HG03575 (cell line): ENCODE results near the gene LRRC32.

ENCODE experiments used
- ATAC-seq: cut with Tn5 transposase; IDR thresholded peaks from one replicate; pipeline ENCODE4 v1.9.1; 2021; ENCODE audit not compliant: unreplicated experiment, insufficient number of reproducible peaks, low FRiP score; ENCODE audit errors: extremely low read depth

Gene LRRC32

DNA sequence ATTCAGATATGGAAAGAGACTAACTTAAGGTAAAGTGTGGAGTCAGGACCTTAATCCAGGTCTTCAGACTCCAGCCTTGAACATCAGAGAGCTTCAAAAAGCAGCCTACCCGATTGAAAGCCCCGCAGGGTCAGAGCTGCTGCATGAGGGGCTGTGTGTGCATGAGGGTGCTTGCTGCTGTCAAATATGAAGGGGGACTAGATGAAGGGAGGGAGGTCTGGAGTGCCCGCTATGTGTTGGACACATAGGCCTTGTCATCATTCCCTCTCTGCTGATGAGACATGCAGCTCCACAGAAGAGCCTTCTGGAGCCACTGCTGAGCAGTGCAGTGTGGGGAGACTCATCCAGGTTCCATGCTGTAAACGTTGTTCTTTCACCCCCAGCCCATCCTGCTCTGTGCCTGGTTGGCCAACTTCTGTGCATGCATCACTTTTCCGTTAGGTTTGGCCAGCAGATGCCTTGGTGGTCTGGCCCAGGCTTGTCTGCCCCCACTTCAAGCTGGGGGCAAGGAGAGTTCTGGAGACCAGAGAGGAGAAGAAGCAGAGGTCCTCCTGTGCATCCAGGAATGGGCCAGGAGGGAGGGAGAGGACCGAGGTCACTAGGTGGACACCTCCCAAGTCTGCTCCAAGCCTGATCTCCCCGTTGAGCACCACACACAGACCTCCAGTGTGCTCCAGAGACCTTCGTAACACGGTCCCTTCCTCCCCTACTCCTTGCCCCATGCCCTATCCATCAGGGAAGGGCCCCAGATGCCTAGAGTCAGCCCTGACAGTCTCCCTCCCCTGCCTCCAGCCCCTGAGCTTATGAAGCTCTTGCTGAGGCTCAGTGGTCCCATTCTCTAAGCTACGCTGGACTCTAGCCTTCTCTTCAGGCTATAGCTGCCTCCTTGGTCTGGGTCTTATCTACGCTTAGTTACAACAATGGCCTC lies 32.0 kb downstream of the LRRC32 start:
- ATAC-seq, result no peak

DNA sequence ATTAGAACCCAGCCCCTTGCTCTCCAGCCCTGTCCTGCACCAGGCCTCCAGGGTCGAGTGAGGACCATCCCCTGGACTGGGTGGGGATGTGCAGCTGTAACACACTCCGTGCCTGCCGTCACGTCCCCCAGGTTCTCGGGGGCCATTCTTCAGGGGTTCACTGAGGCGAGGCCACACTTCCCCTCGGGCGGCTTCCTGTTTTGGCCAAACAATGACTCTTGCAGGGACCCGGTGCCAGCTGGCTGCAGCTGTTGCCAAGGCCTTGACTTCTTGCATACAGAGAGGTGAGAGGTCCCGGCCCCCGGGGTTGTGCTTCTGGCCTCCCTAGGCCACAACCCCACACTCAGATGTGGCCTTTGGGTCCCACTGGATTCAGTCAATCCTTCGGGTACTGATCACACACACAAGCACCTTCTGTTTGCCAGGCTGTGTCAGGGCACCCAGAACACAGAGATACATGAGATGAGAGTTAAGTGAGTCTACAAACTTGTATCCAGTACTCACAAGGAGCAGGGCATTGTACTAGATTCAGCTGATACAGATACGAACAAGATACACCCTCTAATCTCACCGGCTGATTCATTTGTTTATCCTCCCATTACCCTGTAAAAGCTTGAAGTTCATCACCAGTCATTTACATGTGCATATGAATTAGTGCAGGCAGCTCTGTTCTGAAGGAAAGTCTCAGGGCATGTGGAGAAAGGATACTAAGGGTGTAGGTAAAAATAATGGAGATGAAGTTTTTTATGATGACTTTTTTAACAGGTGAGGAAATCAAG lies 32.9 kb downstream of the LRRC32 start:
- ATAC-seq, result peak; percentile 65

DNA sequence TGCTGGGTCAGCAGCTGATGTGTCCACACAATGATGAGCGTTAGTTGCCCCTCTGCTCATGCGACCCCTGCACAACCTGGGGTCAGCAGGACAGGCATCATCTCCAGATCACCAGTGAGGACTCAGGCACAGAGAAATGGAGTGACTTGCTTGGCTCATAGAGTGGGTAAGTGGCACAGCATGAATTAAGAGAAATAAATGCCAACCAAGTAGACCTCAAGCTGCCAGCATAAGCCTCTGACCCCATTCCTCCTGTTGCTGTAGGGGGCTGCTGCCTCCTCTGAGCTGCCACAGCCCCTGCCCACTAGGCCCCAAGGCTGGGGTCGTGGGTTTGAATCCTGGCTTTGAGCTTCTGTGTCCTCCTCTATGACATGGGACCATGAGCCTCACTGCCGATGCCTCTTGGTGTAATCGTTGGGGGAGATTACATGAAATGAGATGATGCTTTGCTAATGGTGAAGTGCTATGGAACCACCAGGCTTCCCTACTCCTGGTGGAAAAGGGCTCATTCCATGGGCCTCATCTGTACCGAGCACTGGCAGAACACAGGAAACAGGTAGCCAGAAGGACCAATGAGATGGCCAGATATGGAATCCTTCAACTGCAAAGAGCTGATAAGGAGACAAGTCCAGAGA lies 33.6 kb downstream of the LRRC32 start:
- no peak for ATAC-seq

- no peak for ATAC-seq
Measured at GRCh38 chr11:76635991-76636738, 34.4 kb downstream of the LRRC32 start.

DNA sequence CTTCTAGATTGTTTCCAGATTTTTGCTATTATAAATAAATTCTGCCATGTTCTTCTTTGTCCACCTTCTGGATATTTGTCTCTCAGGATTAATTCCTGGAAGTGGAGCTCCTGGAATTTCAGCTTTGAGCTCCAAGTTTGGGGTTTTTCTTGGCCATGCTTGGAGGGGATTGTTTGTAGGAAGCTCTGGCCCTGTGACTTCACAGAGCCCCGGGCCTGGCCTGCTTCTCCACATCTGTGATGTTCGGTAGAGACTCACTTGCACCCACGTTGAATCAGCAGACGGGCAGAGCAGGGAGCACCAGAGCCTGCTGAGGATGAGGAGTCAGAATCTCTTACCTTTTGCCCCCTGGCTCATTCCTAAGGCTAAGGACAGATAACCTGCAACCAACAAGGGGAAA lies 35.7 kb downstream of the LRRC32 start:
- ATAC-seq, result no peak

GRCh38 chr11:76632492-76632891 lies 38.1 kb downstream of the LRRC32 start:
- no peak for ATAC-seq

DNA sequence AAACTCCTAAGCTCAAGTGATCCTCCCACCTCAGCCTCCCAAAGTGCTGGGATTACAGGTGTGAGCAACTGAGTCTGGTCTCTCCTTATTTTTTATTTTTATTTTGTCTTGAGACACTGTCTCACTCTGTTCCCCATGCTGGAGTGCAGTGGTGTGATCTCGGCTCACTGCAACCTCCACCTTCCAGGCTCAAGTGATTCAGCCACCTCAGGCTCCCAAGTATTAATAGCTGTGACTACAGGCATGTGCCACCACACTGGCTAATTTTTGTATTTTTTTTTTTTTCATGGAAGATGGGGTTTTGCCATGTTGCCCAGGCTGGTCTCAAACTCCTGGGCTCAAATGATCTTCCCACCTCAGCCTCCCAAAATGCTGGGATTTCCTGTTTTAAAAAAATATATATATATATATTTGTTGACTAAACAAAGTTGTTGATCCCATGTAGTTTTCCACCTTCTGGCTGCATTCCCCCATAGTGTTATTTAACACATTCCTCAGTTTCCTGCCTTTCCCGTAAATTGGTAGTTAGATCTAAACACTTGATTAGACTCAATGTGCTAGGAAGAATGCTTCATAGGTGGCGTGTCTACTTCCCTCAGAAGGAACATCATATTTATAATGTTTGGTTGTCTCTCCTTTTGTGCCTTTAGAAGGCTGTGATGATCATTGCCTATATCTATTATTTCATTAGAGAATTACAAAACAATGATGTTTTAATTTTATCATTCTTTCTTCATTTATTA lies 38.8 kb downstream of the LRRC32 start:
- no peak for ATAC-seq

DNA sequence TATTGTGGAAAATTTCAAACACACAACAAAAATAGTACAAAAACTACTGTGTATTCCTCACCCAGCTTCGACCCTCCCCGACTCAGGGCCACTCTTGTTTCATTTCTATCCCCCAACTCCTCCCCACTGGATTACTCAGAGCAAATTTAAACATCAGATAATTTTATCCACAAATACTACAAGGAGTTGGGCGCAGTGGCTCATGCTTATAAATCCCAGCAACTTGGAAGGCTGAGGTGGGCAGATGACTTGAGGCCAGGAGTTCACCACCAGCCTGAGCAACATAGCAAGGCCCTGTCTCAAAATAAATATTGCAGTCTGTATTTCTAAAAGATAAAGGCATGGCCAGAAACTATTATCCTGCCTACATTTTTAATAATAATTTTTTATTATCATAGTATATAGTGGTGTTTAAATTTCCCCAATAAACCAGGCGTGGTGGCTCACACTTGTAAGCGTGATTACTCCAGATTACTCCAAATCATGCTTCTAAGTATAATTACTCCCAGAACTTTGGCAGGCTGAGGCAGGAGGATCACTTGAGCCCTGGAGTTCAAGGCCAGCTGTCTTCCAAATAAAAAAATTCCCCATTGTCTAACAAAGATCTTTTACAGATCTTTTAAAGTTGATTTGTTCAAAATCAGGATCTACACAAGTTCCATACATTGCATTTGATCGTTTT lies 39.8 kb downstream of the LRRC32 start:
- no peak for ATAC-seq

- ATAC-seq, result no peak
Measured at GRCh38 chr11:76629853-76630599, 40.5 kb downstream of the LRRC32 start.

- ATAC-seq, result no peak
Measured at GRCh38 chr11:76629116-76629852, 41.3 kb downstream of the LRRC32 start.

DNA sequence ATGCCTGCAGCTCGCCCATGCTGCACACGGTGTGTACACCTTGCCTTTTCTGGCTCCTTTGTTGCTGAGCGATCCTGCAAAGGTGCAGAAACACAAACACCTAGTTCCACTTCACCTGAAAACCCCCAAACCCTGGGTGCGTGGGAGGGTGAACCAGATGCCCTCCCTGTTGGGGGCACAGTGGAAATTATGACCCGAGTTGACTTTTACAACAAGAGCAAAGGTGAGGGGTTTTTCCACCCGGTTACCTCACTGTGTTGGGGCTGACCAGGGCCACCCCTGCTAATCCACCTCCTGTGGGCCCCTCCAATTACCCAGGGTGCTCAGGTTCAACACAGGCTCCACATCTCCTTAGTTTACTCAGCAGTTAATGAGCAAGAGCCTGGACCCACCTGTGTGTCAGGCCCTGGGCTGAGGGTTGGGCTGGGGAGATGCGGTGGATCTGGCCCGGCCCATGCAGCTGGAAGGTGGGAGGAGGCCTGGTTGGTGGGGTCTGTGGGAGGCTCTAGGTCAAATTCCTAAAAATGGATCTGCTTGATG lies 42.1 kb downstream of the LRRC32 start:
- no peak for ATAC-seq

DNA sequence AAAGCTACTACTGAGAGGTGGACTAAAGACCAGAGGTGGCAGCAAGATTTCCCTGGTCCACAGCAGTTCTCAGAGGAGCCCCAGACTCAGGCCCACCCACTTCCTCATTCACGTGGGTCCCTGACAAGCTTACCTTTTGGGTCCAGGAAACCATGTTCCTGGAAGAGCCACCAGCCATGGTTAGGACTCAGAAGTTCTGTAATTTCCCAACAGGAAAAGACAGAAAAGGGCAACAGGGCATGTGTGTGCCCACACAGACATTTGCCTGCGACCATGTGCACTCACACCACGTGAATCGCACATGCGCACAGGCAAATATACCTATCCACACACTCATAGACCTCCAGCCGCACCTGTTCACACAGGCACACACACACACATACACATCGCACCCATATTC lies 42.9 kb downstream of the LRRC32 start:
- ATAC-seq, result no peak

DNA sequence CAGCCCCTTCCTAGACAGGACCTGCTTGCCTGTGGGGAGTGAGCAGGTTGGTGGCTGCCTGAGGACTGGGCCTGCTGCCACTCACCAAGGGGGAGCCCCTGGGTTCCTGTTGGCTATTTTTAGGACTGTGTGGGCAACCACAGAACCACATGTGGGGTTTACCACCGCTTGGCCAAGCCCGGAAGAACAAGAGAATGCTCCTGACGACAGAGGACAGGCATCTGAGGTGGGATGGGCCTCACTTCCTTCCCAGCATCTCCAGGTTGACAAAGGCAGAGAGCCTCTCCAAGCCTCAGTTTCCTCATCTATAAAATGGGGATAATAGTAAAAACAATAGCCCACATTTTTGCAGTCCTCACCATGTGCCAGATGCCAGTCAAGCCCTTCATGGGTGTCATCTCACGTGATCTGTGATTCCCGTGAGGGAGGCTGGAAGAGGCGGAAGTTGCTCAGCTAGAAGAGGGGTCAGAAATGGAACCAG lies 43.6 kb downstream of the LRRC32 start:
- ATAC-seq, result peak; percentile 45

DNA sequence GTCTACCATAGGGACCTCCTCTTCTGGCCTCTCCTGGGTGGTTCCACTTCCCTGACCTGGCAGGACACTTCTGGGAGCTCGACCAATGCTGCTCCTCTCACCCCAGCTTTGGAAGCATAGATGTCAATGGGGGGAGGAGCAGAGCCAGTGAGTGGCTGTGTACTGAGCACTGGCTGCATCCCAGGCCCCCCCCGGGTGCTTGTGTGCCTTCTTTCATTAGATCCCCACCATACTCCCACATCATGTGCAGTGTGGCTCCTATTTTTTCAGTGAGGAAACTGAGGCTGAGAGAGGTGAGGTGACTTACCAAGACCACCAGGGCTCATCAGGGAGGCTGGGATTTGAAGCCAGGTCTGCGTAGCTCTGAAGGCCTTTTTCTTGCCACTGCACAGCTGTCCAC lies 44.3 kb downstream of the LRRC32 start:
- no peak for ATAC-seq

DNA sequence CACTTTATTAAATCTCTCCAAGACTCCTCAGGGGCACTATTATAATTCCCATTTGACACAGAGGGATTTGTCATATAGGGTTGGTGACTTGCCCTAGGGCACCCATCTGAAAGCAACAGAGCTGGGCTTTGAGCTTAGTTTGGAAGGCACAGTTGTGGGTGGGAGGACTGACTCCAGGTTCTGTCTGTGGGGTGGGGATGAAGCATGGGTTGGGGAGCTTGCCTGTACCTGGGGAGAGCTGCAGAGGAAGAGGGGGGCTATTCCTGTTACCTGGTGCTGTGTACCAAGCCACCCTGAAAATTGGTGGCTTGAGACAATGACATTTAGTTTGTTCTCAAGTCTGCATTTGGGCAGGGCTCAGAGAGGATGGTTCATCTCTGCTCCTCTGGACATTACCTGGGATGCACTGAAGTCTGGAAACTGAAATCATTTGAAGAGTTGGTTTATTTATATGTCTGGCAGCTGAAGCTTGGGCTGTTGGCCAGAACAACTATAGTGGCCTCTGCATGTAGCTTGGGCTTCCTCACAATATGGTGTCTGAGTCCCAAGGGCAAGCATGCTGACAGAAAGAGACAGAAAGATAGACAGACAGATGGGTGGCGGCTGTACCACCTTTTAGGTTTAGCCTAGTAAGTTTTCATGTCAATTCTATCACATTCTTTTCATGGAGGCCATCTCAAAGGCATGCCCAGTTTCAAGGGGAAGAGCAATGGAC lies 44.9 kb downstream of the LRRC32 start:
- ATAC-seq, result no peak
